Transverse colon (tissue), 4 donors: ENCODE results near the gene THSD4. TPM values are rescaled to one million over a fixed set of nuclear protein-coding genes. Genes with fewer than 3 reads are reported as not detected.

Experiments used
- DNase-seq: peaks from one replicate; pipeline ENCODE4 v3.0.0-alpha.2; 2019
- H3K27ac ChIP-seq, 4 donors: fragments of 200-600 bp; sonication (generic); 2 replicates each; pipeline ENCODE4 v1.5.1; 2016 to 2018; ENCODE audit warnings: inconsistent platforms in 4 of 4
- H3K27me3 ChIP-seq: fragments of 200-600 bp; sonication (generic); 2 replicates; pipeline ENCODE4 v1.5.1; 2017; ENCODE audit warnings: inconsistent platforms
- H3K36me3 ChIP-seq, 4 donors: fragments of 200-600 bp; sonication (generic); 2 replicates each; pipeline ENCODE4 v1.5.1; 2017 to 2019; ENCODE audit warnings: inconsistent platforms in 4 of 4
- H3K4me1 ChIP-seq, 4 donors: fragments of 200-600 bp; sonication (generic); 2 replicates each; pipeline ENCODE4 v1.5.1; 2017 to 2020; ENCODE audit warnings: inconsistent platforms in 4 of 4
- H3K4me3 ChIP-seq, 4 donors: fragments of 200-600 bp; sonication (generic); 1 replicate in 1 of 4; 2 replicates in 3 of 4; pipeline versions ENCODE4 v1.5.1 to v1.6.1; 2017 to 2019; ENCODE audit warnings: inconsistent platforms in 4 of 4
- H3K9me3 ChIP-seq, 2 donors: fragments of 200-600 bp; sonication (generic); 2 replicates each; pipeline ENCODE4 v1.5.1; 2017 to 2019; ENCODE audit warnings: inconsistent platforms in 2 of 2
- CTCF ChIP-seq, 5 experiments: fragments of 200-600 bp in 3 of 5; fragments of 450-650 bp in 2 of 5; sonication (generic) in 3 of 5; IDR thresholded peaks; 1 replicate in 2 of 5; 2 replicates in 3 of 5; pipeline ENCODE4 v1.5.1; 2016 to 2017; ENCODE audit warnings: antibody characterized with exemption in 5 of 5, inconsistent platforms in 3 of 5, mild to moderate bottlenecking in 2 of 5, moderate library complexity in 1 of 5
- EP300 ChIP-seq: sonication (generic); formaldehyde crosslinking; IDR thresholded peaks from one replicate; pipeline ENCODE4 v1.6.1; 2017; ENCODE audit warnings: antibody characterized with exemption, low read depth
- POLR2A ChIP-seq: fragments of 450-650 bp; IDR thresholded peaks from one replicate; pipeline ENCODE4 v1.6.1; 2016; ENCODE audit warnings: antibody characterized with exemption, mild to moderate bottlenecking, moderate library complexity
- POLR2AphosphoS5 ChIP-seq, 3 donors: sonication (generic); formaldehyde crosslinking; IDR thresholded peaks; one replicate each; pipeline ENCODE4 v1.6.1; 2016; ENCODE audit warnings: antibody characterized with exemption in 3 of 3
- WGBS, 2 donors: methylation state at CpG; one replicate each; pipeline ENCODE4 v1.1.5; 2018; ENCODE audit warnings: low coverage in 1 of 2; 5-methylcytosine and 5-hydroxymethylcytosine counted together
- in situ Hi-C, 4 donors: fragments of 200-750 bp; cut with MboI; loops; one replicate each; pipeline versions ENCODE4 v1.15.0 to v1.15.1; 2017; ENCODE audit warnings: low sequenced_read_pairs in 3 of 4, low pct_ligation_motif_present in 1 of 4, low pct_unique_long_range_greater_than_20kb in 1 of 4
- intact Hi-C: fragments of 100-400 bp; cut with DNase I; formaldehyde crosslinking; loops from one replicate; pipeline ENCODE4 v1.15.1; 2023; ENCODE audit warnings: low total_unique reads
- total RNA-seq, 4 donors: library from RNA; depleted of rRNA; stranded (reverse); fragments of >200 nt; gene quantifications; one replicate each; pipeline ENCODE4 v1.1.0, GENCODE V29; 2016

Gene THSD4
- total RNA-seq, 4 donors from 2014 or later, result 13.3 to 57.2 (median 47.4) TPM

GRCh38 chr15:71145648-71146047, 30.4 kb downstream of the THSD4 start:
- no peak overlapping the region for H3K4me3 ChIP-seq
- no peaks in the 10 kb centered on the region for H3K9me3 ChIP-seq
- DNase-seq, result no peak
- no peak overlapping the region for H3K27ac ChIP-seq
- in situ Hi-C loops (no loop called here), intact Hi-C loops (no loop called here)
- TF ChIP-seq EP300, result no peak
- TF ChIP-seq POLR2AphosphoS5 (IDR thresholded peaks at IDR 0.05), result no peak
- TF ChIP-seq CTCF (IDR thresholded peaks at IDR 0.05), result no peak
- TF ChIP-seq POLR2A, result no peak
- H3K36me3 ChIP-seq, result no peaks in the 10 kb centered on the region
- H3K27me3 ChIP-seq, result no peaks in the 10 kb centered on the region
- 75 to 79% methylated on average over 2 of the region's 2 CpGs for WGBS, 2 donors
- H3K4me1 ChIP-seq, result peaks cover 0 to 22% (median 2%) of the 10 kb centered on the region in 4 donors

GRCh38 chr15:71146580-71146982, 31.3 kb downstream of the THSD4 start:
- TF ChIP-seq POLR2AphosphoS5 (IDR thresholded peaks at IDR 0.05), result no peak
- TF ChIP-seq EP300, result no peak
- no peak for TF ChIP-seq CTCF (IDR thresholded peaks at IDR 0.05)
- no peak for TF ChIP-seq POLR2A

GRCh38 chr15:71148048-71148447, 32.8 kb downstream of the THSD4 start:
- no peak overlapping the region for H3K4me3 ChIP-seq
- H3K27ac ChIP-seq, result no peak overlapping the region
- H3K9me3 ChIP-seq, result no peaks in the 10 kb centered on the region
- 93 to 94% methylated on average over 3 to 6 of the region's 6 CpGs for WGBS, 2 donors
- H3K36me3 ChIP-seq, result no peaks in the 10 kb centered on the region
- TF ChIP-seq POLR2A (no peak), CTCF (IDR thresholded peaks at IDR 0.05) (no peak), EP300 (no peak), POLR2AphosphoS5 (IDR thresholded peaks at IDR 0.05) (no peak)
- in situ Hi-C loops (no loop called here), intact Hi-C loops (no loop called here)
- H3K27me3 ChIP-seq, result no peaks in the 10 kb centered on the region
- DNase-seq, result no peak
- H3K4me1 ChIP-seq, result peaks cover 0 to 23% (median 2%) of the 10 kb centered on the region in 4 donors

More at GRCh38 chr15:71146580-71146982, 31.3 kb downstream of the THSD4 start:
- in situ Hi-C loops, result no loop called here
- no peaks in the 10 kb centered on the region for H3K9me3 ChIP-seq
- peaks cover 0 to 23% (median 2%) of the 10 kb centered on the region in 4 donors for H3K4me1 ChIP-seq
- no peaks in the 10 kb centered on the region for H3K27me3 ChIP-seq
- 25 to 50% methylated on average over 2 to 4 of the region's 4 CpGs for WGBS, 2 donors
- no peak for DNase-seq
- no peaks in the 10 kb centered on the region for H3K36me3 ChIP-seq
- H3K27ac ChIP-seq, result no peak overlapping the region
- intact Hi-C loops, result no loop called here
- H3K4me3 ChIP-seq, result no peak overlapping the region

GRCh38 chr15:71149646-71150557, 34.6 kb downstream of the THSD4 start:
- TF ChIP-seq CTCF (IDR thresholded peaks at IDR 0.05), result no peak
- peak in 1 of 3 donors; percentile 14 for TF ChIP-seq POLR2AphosphoS5 (IDR thresholded peaks at IDR 0.05)
- Histone ChIP-seq H3K36me3 (no peaks in the 10 kb centered on the region), H3K4me1 (peaks cover 0 to 23% (median 2%) of the 10 kb centered on the region in 4 donors), H3K27ac (no peak overlapping the region), H3K4me3 (no peak overlapping the region), H3K9me3 (no peaks in the 10 kb centered on the region), H3K27me3 (no peaks in the 10 kb centered on the region)
- 46 to 56% methylated on average over 7 of the region's 7 CpGs for WGBS, 2 donors
- intact Hi-C loops, result no loop called here
- no peak for DNase-seq
- in situ Hi-C loops, result no loop called here
